BJ (cell line): ENCODE results near the gene ARHGAP45. TPM values are rescaled to one million over a fixed set of nuclear protein-coding genes. Genes with fewer than 3 reads are reported as not detected.

ENCODE experiments used
- CTCF ChIA-PET: fragments of 350-600 bp; formaldehyde crosslinking; extraction: SDS; loops from one replicate; lab custom pipeline; 2021; ENCODE audit warnings: antibody characterized with exemption, inconsistent platforms; lab: Yijun Ruan, JAX
- POLR2A ChIA-PET: fragments of 300-600 bp; sonication (Branson Sonifier 250); formaldehyde crosslinking; extraction: SDS; loops from one replicate; lab custom pipeline; 2021; ENCODE audit warnings: antibody characterized with exemption; lab: Charles Lee
- DNase-seq: peaks from one replicate; pipeline ENCODE4 v3.0.0-alpha.2; 2011; ENCODE audit warnings: low read depth
- H3K27me3 ChIP-seq: 2 replicates; pipeline ENCODE4 v1.6.0; 2011; ENCODE audit warnings: low read length; ENCODE audit not compliant: control insufficient read depth, insufficient read depth
- H3K36me3 ChIP-seq: 2 replicates; pipeline ENCODE4 v1.5.1; 2011; ENCODE audit warnings: low read length; ENCODE audit not compliant: control insufficient read depth, insufficient read depth
- H3K4me3 ChIP-seq: 2 replicates; pipeline ENCODE4 v1.5.1; 2011; ENCODE audit warnings: low read depth, mild to moderate bottlenecking, control low read depth, low read length
- CTCF ChIP-seq: IDR thresholded peaks from 2 replicates; pipeline ENCODE4 v1.5.1; 2011; ENCODE audit warnings: low read depth, mild to moderate bottlenecking, control low read depth, inconsistent platforms, low read length, moderate library complexity; ENCODE audit not compliant: insufficient read depth
- polyA plus RNA-seq: library from polyadenylated mRNA; depleted of rRNA; stranded (reverse); fragments of >200 nt; gene quantifications from 2 replicates; pipeline ENCODE4 v1.2.3, GENCODE V29; 2011

ARHGAP45 gene
- polyA plus RNA-seq, 1 experiment: 0.13 TPM

DNA sequence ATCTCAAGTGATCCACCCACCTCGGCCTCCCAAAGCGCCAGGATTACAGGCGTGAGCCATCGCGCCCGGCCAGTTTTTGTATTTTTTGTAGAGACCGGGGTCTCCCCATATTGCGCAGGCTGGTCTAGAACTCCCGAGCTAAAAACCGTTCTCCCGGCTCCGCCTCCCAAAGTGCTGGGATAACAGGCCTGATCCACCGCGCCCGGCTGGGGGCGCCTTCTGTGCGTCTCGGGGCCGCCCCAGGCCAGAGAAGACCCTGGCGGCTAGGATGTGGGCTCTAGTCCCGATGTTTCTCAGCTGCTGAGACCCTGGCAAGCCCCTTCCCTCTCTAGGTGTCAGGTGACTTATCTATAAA, 3.6 kb downstream of the ARHGAP45 start:
- H3K27me3 ChIP-seq: peaks cover 9% of the 10 kb centered on the region
- no peaks in the 10 kb centered on the region; the same call in 1 of the 2 replicates for H3K36me3 ChIP-seq
- no peak for DNase-seq
- peak; percentile 21; the same call in 1 of the 2 replicates for TF ChIP-seq CTCF
- POLR2A ChIA-PET: no interaction called here
- CTCF ChIA-PET: interaction anchor here (2.6 kb wide), 1 partner anchor 11 kb away, joined by 12 read pairs; no protein-coding TSS in a partner anchor
- H3K4me3 ChIP-seq: no peak overlapping the region

- TF ChIP-seq CTCF: no peak
- peaks cover 9% of the 10 kb centered on the region for H3K27me3 ChIP-seq
- DNase-seq: no peak
- ChIA-PET POLR2A (no interaction called here), CTCF (interaction anchor here (2.6 kb wide), 1 partner anchor 10 kb away, joined by 12 read pairs; no protein-coding TSS in a partner anchor)
- no peak overlapping the region for H3K4me3 ChIP-seq
- H3K36me3 ChIP-seq: no peaks in the 10 kb centered on the region; the same call in 1 of the 2 replicates
Observed at GRCh38 chr19:1070931-1071791, 4.2 kb downstream of the ARHGAP45 start.

- no peaks in the 10 kb centered on the region; the same call in 1 of the 2 replicates for H3K36me3 ChIP-seq
- CTCF ChIA-PET: interaction anchor here (2.6 kb wide), 1 partner anchor 9 kb away, joined by 12 read pairs; no protein-coding TSS in a partner anchor
- H3K4me3 ChIP-seq: no peak overlapping the region
- no peak for TF ChIP-seq CTCF
- POLR2A ChIA-PET: no interaction called here
- DNase-seq: no peak
- peaks cover 7% of the 10 kb centered on the region for H3K27me3 ChIP-seq
Observed at GRCh38 chr19:1072371-1073015, 5.5 kb downstream of the ARHGAP45 start.

GRCh38 chr19:1073063-1073955, 6.3 kb downstream of the ARHGAP45 start:
- POLR2A ChIA-PET: no interaction called here
- TF ChIP-seq CTCF: no peak
- no peak overlapping the region for H3K4me3 ChIP-seq
- DNase-seq: no peak
- H3K27me3 ChIP-seq: peaks cover 6% of the 10 kb centered on the region
- H3K36me3 ChIP-seq: no peaks in the 10 kb centered on the region; the same call in 1 of the 2 replicates
- CTCF ChIA-PET: no interaction called here
